HUES48 (cell line): Measurements from ENCODE around the gene XPR1.

Experiments used
- H3K27ac ChIP-seq: one replicate; pipeline ENCODE4 v1.7.0; 2013; ENCODE audit warnings: low read depth, low read length, inconsistent platforms
- H3K27me3 ChIP-seq: 2 replicates; pipeline ENCODE4 v1.6.1; 2013; ENCODE audit warnings: mild to moderate bottlenecking, low read length; ENCODE audit not compliant: control insufficient read depth, insufficient read depth
- H3K36me3 ChIP-seq: 2 replicates; pipeline ENCODE4 v1.6.1; 2013; ENCODE audit warnings: low read length; ENCODE audit not compliant: control insufficient read depth, insufficient read depth
- H3K4me1 ChIP-seq: 2 replicates; pipeline ENCODE4 v1.6.1; 2013; ENCODE audit warnings: mild to moderate bottlenecking, low read length; ENCODE audit not compliant: control insufficient read depth, insufficient read depth
- H3K4me3 ChIP-seq: 2 replicates; pipeline ENCODE4 v1.5.1; 2013; ENCODE audit warnings: mild to moderate bottlenecking, low read depth, low read length
- H3K9ac ChIP-seq: 2 replicates; pipeline ENCODE4 v1.6.1; 2013; ENCODE audit warnings: mild to moderate bottlenecking, low read depth, low read length, moderate library complexity
- H3K9me3 ChIP-seq: 2 replicates; pipeline ENCODE4 v1.6.1; 2013; ENCODE audit warnings: low read length; ENCODE audit not compliant: control insufficient read depth, insufficient read depth

XPR1 gene

GRCh38 chr1:180631194-180631765, 542 bp upstream of the XPR1 start:
- Histone ChIP-seq H3K27me3 (no peaks in the 10 kb centered on the region), H3K36me3 (no peaks in the 10 kb centered on the region), H3K27ac (peak overlapping the region; percentile 30), H3K9ac (no peak overlapping the region), H3K4me3 (no peak overlapping the region), H3K9me3 (no peaks in the 10 kb centered on the region), H3K4me1 (peaks cover 13% of the 10 kb centered on the region)

GRCh38 chr1:180632326-180633056, 669 bp downstream of the XPR1 start:
- H3K9me3 ChIP-seq, result no peaks in the 10 kb centered on the region
- peak overlapping the region; percentile 97 for H3K27ac ChIP-seq
- H3K4me3 ChIP-seq, result peak overlapping the region; percentile 99
- H3K4me1 ChIP-seq, result peaks cover 13% of the 10 kb centered on the region
- no peaks in the 10 kb centered on the region for H3K36me3 ChIP-seq
- no peaks in the 10 kb centered on the region for H3K27me3 ChIP-seq
- peak overlapping the region; percentile 87 for H3K9ac ChIP-seq

- no peaks in the 10 kb centered on the region for H3K27me3 ChIP-seq
- no peaks in the 10 kb centered on the region for H3K36me3 ChIP-seq
- peak overlapping the region; percentile 99 for H3K4me3 ChIP-seq
- H3K9ac ChIP-seq, result no peak overlapping the region
- peaks cover 13% of the 10 kb centered on the region for H3K4me1 ChIP-seq
- H3K27ac ChIP-seq, result no peak overlapping the region
- H3K9me3 ChIP-seq, result no peaks in the 10 kb centered on the region
Observed at GRCh38 chr1:180633057-180634056, 1.5 kb downstream of the XPR1 start.

- Histone ChIP-seq H3K4me1 (peaks cover 18% of the 10 kb centered on the region), H3K27ac (no peak overlapping the region), H3K9me3 (no peaks in the 10 kb centered on the region), H3K4me3 (no peak overlapping the region), H3K27me3 (no peaks in the 10 kb centered on the region), H3K36me3 (no peaks in the 10 kb centered on the region), H3K9ac (no peak overlapping the region)
Observed at GRCh38 chr1:180636138-180636537, 4.3 kb downstream of the XPR1 start.

GRCh38 chr1:180639871-180640270, 8.0 kb downstream of the XPR1 start:
- Histone ChIP-seq H3K27me3 (no peaks in the 10 kb centered on the region), H3K9me3 (no peaks in the 10 kb centered on the region), H3K4me1 (peaks cover 5% of the 10 kb centered on the region; the same call in 1 of the 2 replicates), H3K4me3 (no peak overlapping the region), H3K9ac (no peak overlapping the region), H3K36me3 (no peaks in the 10 kb centered on the region), H3K27ac (no peak overlapping the region)

- H3K27ac ChIP-seq, result no peak overlapping the region
- no peaks in the 10 kb centered on the region for H3K36me3 ChIP-seq
- no peak overlapping the region for H3K9ac ChIP-seq
- peaks cover 5% of the 10 kb centered on the region; the same call in 1 of the 2 replicates for H3K4me1 ChIP-seq
- H3K27me3 ChIP-seq, result no peaks in the 10 kb centered on the region
- no peak overlapping the region for H3K4me3 ChIP-seq
- no peaks in the 10 kb centered on the region for H3K9me3 ChIP-seq
Observed at GRCh38 chr1:180640531-180640949, 8.7 kb downstream of the XPR1 start.

GRCh38 chr1:180641662-180642061, 9.8 kb downstream of the XPR1 start:
- Histone ChIP-seq H3K4me3 (no peak overlapping the region), H3K4me1 (peaks cover 5% of the 10 kb centered on the region; the same call in 1 of the 2 replicates), H3K9me3 (no peaks in the 10 kb centered on the region), H3K9ac (no peak overlapping the region), H3K27ac (no peak overlapping the region), H3K27me3 (no peaks in the 10 kb centered on the region), H3K36me3 (no peaks in the 10 kb centered on the region)

- no peak overlapping the region for H3K4me3 ChIP-seq
- H3K27ac ChIP-seq, result no peak overlapping the region
- no peaks in the 10 kb centered on the region for H3K36me3 ChIP-seq
- H3K9ac ChIP-seq, result no peak overlapping the region
- peaks cover 5% of the 10 kb centered on the region; the same call in 1 of the 2 replicates for H3K4me1 ChIP-seq
- no peaks in the 10 kb centered on the region for H3K9me3 ChIP-seq
- H3K27me3 ChIP-seq, result no peaks in the 10 kb centered on the region
Observed at GRCh38 chr1:180642781-180643180, 11.0 kb downstream of the XPR1 start.

- Histone ChIP-seq H3K4me1 (peaks cover 5% of the 10 kb centered on the region; the same call in 1 of the 2 replicates), H3K4me3 (no peak overlapping the region), H3K9me3 (no peaks in the 10 kb centered on the region), H3K36me3 (no peaks in the 10 kb centered on the region), H3K27me3 (no peaks in the 10 kb centered on the region), H3K9ac (no peak overlapping the region), H3K27ac (no peak overlapping the region)
Observed at GRCh38 chr1:180643693-180644092, 11.9 kb downstream of the XPR1 start.

- Histone ChIP-seq H3K4me3 (no peak overlapping the region), H3K4me1 (peaks cover under 1% of the 10 kb centered on the region; the same call in 1 of the 2 replicates), H3K27ac (no peak overlapping the region), H3K9ac (no peak overlapping the region), H3K27me3 (no peaks in the 10 kb centered on the region), H3K36me3 (no peaks in the 10 kb centered on the region), H3K9me3 (no peaks in the 10 kb centered on the region)
Observed at GRCh38 chr1:180644526-180645192, 12.8 kb downstream of the XPR1 start.
